ENCODE measurements around the gene ANGPTL7.

- no peak for TF ChIP-seq GATA2 (IDR thresholded peaks at IDR 0.05; ENCODE audit: low read depth, low read length)
- TF ChIP-seq GATA3 (IDR thresholded peaks at IDR 0.05; ENCODE audit: low read depth, low read length) = no peak
Measured at GRCh38 chr1:11194407-11195176, 5.4 kb downstream of the ANGPTL7 start.
